Loucy (cell line): ENCODE results near the gene MAP1A.

Source experiments
- H2AFZ ChIP-seq: fragments of 200-600 bp; sonication (generic); 2 replicates; pipeline ENCODE4 v1.6.0; 2016; ENCODE audit warnings: antibody characterized with exemption, mild to moderate bottlenecking, low read length, moderate library complexity
- H3F3A ChIP-seq: fragments of 200-600 bp; 2 replicates; pipeline ENCODE4 v1.6.0; 2016; ENCODE audit warnings: antibody characterized with exemption, low read depth, mild to moderate bottlenecking
- H3K27me3 ChIP-seq: fragments of 200-600 bp; sonication (generic); 2 replicates; pipeline ENCODE4 v1.6.1; 2014; ENCODE audit warnings: low read length, mild to moderate bottlenecking; ENCODE audit not compliant: insufficient read depth, poor library complexity, severe bottlenecking
- H3K36me3 ChIP-seq: fragments of 200-600 bp; sonication (generic); 2 replicates; pipeline ENCODE4 v1.6.1; 2016; ENCODE audit warnings: low read length; ENCODE audit not compliant: insufficient read depth
- H3K4me1 ChIP-seq: fragments of 200-600 bp; sonication (generic); 2 replicates; pipeline ENCODE4 v1.5.1; 2014; ENCODE audit warnings: low read length, mild to moderate bottlenecking; ENCODE audit not compliant: insufficient read depth, poor library complexity, severe bottlenecking
- H3K4me2 ChIP-seq: fragments of 200-600 bp; sonication (generic); 2 replicates; pipeline ENCODE4 v1.6.0; 2014; ENCODE audit warnings: antibody characterized with exemption, low read length, low read depth, mild to moderate bottlenecking; ENCODE audit not compliant: poor library complexity, severe bottlenecking
- H3K4me3 ChIP-seq: fragments of 200-600 bp; sonication (generic); 2 replicates; pipeline ENCODE4 v1.5.1; 2014; ENCODE audit warnings: low read length, mild to moderate bottlenecking, mixed read lengths; ENCODE audit not compliant: poor library complexity, severe bottlenecking
- H3K79me2 ChIP-seq: fragments of 200-600 bp; sonication (generic); 2 replicates; pipeline ENCODE4 v1.6.1; 2014; ENCODE audit warnings: low read length; ENCODE audit not compliant: insufficient read depth
- H3K9ac ChIP-seq: fragments of 200-600 bp; sonication (generic); 2 replicates; pipeline ENCODE4 v1.6.0; 2014; ENCODE audit warnings: mild to moderate bottlenecking, low read depth, low read length, moderate library complexity; ENCODE audit not compliant: poor library complexity, severe bottlenecking
- H3K9me2 ChIP-seq: fragments of 200-600 bp; sonication (generic); replicated peaks from 2 replicates; pipeline ENCODE4 v1.6.1; 2016; ENCODE audit warnings: low read depth, low read length, mixed read lengths
- H3K9me3 ChIP-seq: fragments of 200-600 bp; sonication (generic); 2 replicates; pipeline ENCODE4 v1.6.1; 2014; ENCODE audit warnings: mild to moderate bottlenecking, antibody characterized with exemption, low read length, low read depth; ENCODE audit not compliant: insufficient read depth
- H4K20me1 ChIP-seq: fragments of 200-600 bp; sonication (generic); 2 replicates; pipeline ENCODE4 v1.6.0; 2014; ENCODE audit warnings: antibody characterized with exemption, low read length, mild to moderate bottlenecking; ENCODE audit not compliant: insufficient read depth, poor library complexity, severe bottlenecking
- CTCF ChIP-seq: fragments of 200-600 bp; sonication (generic); conservative IDR thresholded peaks from 2 replicates; pipeline ENCODE4 v1.5.1; 2014; ENCODE audit warnings: mild to moderate bottlenecking, antibody characterized with exemption, low read length
- EZH2phosphoT487 ChIP-seq: fragments of 200-600 bp; IDR thresholded peaks from 2 replicates; pipeline ENCODE4 v1.6.1; 2018; ENCODE audit warnings: antibody characterized with exemption, mild to moderate bottlenecking, moderate library complexity, borderline replicate concordance

The MAP1A gene

GRCh38 chr15:43547539-43547938, 30.1 kb downstream of the MAP1A start:
- Histone ChIP-seq H4K20me1 (no peaks in the 10 kb centered on the region), H3K4me3 (no peak overlapping the region), H3K36me3 (peaks cover 5% of the 10 kb centered on the region; the same call in 1 of the 2 replicates), H3K4me1 (no peaks in the 10 kb centered on the region), H2AFZ (no peak overlapping the region), H3K9me3 (no peaks in the 10 kb centered on the region), H3K79me2 (no peaks in the 10 kb centered on the region), H3K27me3 (no peaks in the 10 kb centered on the region), H3K9me2 (no peaks in the 10 kb centered on the region), H3K4me2 (no peak overlapping the region), H3F3A (no peaks in the 10 kb centered on the region), H3K9ac (no peak overlapping the region)
- TF ChIP-seq EZH2phosphoT487: no peak
- TF ChIP-seq CTCF: no peak

GRCh38 chr15:43550527-43551363, 33.3 kb downstream of the MAP1A start:
- TF ChIP-seq EZH2phosphoT487 (no peak), CTCF (no peak)

GRCh38 chr15:43552256-43552655, 34.8 kb downstream of the MAP1A start:
- Histone ChIP-seq H3K9me3 (no peaks in the 10 kb centered on the region), H4K20me1 (no peaks in the 10 kb centered on the region), H3K4me2 (no peak overlapping the region), H3K9ac (no peak overlapping the region), H3K4me3 (no peak overlapping the region), H3K27me3 (no peaks in the 10 kb centered on the region), H3K9me2 (no peaks in the 10 kb centered on the region), H3K4me1 (no peaks in the 10 kb centered on the region), H3K36me3 (peaks cover 5% of the 10 kb centered on the region; the same call in 1 of the 2 replicates), H2AFZ (no peak overlapping the region), H3K79me2 (no peaks in the 10 kb centered on the region), H3F3A (no peaks in the 10 kb centered on the region)
- TF ChIP-seq CTCF (no peak), EZH2phosphoT487 (no peak)

More at GRCh38 chr15:43550527-43551363, 33.3 kb downstream of the MAP1A start:
- Histone ChIP-seq H3K9me3 (no peaks in the 10 kb centered on the region), H3K4me1 (no peaks in the 10 kb centered on the region), H4K20me1 (no peaks in the 10 kb centered on the region), H3K4me2 (no peak overlapping the region), H3K9me2 (no peaks in the 10 kb centered on the region), H3F3A (no peaks in the 10 kb centered on the region), H2AFZ (no peak overlapping the region), H3K36me3 (peaks cover 5% of the 10 kb centered on the region; the same call in 1 of the 2 replicates), H3K9ac (no peak overlapping the region), H3K4me3 (no peak overlapping the region), H3K27me3 (no peaks in the 10 kb centered on the region), H3K79me2 (no peaks in the 10 kb centered on the region)
